Measurements from ENCODE around the gene MGAT5. TPM values are rescaled to one million over a fixed set of nuclear protein-coding genes. Genes with fewer than 3 reads are reported as not detected.

MGAT5 gene
- total RNA-seq, 1 experiment from 2014 or later, result 52.4 TPM

DNA sequence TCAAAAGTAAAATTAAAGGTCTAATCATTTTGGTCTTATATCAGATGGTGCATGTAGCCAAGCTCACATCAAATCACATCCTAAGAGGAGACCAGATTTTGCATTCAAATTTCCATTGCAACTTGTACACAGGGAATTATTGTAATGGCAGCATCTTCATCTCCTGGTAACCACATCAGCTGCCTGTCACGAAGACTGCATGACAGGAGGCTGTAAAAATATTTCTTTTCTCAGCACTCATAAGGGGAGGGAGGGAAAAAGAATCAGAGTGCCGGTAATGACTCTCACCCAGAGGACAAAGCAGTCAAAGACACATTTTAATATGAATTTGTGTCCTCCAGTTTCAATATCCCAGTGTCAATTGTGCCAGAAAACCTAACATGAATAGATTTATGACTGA is 248.2 kb downstream of the MGAT5 start:
- CTCF ChIA-PET, result no interaction called here

More for the DNA sequence above, 248.2 kb downstream of the MGAT5 start:
- POLR2A ChIA-PET, result no interaction called here
- Mint-ChIP-seq H3K4me3 (no peak overlapping the region), H3K27ac (no peak overlapping the region), H3K36me3 (no peaks in the 10 kb centered on the region), H3K9me3 (0 out of 2 replicates have a peak, but pooled peaks cover 4% of the 10 kb centered on the region), H3K4me1 (peaks cover 12% of the 10 kb centered on the region), H3K27me3 (ENCODE audit: low read depth) (no peaks in the 10 kb centered on the region)
- ATAC-seq (no peak), DNase-seq (ENCODE audit: low spot score) (no peak)
- TF ChIP-seq ZBTB21 (CRISPR knock-in tag; IDR thresholded peaks at IDR 0.05; ENCODE audit: borderline replicate concordance) (no peak), OVOL2 (CRISPR knock-in tag; IDR thresholded peaks at IDR 0.05; ENCODE audit: borderline replicate concordance) (no peak), RELA (CRISPR knock-in tag; IDR thresholded peaks at IDR 0.05; ENCODE audit: borderline replicate concordance) (no peak), FOXJ3 (CRISPR knock-in tag; IDR thresholded peaks at IDR 0.05; ENCODE audit: borderline replicate concordance) (no peak)
- TF ChIP-seq, protein P1, sequence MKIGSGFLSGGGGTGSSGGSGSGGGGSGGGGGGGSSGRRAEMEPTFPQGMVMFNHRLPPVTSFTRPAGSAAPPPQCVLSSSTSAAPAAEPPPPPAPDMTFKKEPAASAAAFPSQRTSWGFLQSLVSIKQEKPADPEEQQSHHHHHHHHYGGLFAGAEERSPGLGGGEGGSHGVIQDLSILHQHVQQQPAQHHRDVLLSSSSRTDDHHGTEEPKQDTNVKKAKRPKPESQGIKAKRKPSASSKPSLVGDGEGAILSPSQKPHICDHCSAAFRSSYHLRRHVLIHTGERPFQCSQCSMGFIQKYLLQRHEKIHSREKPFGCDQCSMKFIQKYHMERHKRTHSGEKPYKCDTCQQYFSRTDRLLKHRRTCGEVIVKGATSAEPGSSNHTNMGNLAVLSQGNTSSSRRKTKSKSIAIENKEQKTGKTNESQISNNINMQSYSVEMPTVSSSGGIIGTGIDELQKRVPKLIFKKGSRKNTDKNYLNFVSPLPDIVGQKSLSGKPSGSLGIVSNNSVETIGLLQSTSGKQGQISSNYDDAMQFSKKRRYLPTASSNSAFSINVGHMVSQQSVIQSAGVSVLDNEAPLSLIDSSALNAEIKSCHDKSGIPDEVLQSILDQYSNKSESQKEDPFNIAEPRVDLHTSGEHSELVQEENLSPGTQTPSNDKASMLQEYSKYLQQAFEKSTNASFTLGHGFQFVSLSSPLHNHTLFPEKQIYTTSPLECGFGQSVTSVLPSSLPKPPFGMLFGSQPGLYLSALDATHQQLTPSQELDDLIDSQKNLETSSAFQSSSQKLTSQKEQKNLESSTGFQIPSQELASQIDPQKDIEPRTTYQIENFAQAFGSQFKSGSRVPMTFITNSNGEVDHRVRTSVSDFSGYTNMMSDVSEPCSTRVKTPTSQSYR (CRISPR knock-in tag; IDR thresholded peaks at IDR 0.05), result no peak
- TF ChIP-seq, protein P2, sequence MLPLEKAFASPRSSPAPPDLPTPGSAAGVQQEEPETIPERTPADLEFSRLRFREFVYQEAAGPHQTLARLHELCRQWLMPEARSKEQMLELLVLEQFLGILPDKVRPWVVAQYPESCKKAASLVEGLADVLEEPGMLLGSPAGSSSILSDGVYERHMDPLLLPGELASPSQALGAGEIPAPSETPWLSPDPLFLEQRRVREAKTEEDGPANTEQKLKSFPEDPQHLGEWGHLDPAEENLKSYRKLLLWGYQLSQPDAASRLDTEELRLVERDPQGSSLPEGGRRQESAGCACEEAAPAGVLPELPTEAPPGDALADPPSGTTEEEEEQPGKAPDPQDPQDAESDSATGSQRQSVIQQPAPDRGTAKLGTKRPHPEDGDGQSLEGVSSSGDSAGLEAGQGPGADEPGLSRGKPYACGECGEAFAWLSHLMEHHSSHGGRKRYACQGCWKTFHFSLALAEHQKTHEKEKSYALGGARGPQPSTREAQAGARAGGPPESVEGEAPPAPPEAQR (CRISPR knock-in tag; IDR thresholded peaks at IDR 0.05), result no peak
- TF ChIP-seq, protein P3, sequence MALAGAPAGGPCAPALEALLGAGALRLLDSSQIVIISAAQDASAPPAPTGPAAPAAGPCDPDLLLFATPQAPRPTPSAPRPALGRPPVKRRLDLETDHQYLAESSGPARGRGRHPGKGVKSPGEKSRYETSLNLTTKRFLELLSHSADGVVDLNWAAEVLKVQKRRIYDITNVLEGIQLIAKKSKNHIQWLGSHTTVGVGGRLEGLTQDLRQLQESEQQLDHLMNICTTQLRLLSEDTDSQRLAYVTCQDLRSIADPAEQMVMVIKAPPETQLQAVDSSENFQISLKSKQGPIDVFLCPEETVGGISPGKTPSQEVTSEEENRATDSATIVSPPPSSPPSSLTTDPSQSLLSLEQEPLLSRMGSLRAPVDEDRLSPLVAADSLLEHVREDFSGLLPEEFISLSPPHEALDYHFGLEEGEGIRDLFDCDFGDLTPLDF (CRISPR knock-in tag; IDR thresholded peaks at IDR 0.05), result no peak
